Measurements from ENCODE around the gene KMT5C.
A peak's percentile ranks its signal among the peaks of the same experiment; 100 is the strongest.

Gene KMT5C

DNA sequence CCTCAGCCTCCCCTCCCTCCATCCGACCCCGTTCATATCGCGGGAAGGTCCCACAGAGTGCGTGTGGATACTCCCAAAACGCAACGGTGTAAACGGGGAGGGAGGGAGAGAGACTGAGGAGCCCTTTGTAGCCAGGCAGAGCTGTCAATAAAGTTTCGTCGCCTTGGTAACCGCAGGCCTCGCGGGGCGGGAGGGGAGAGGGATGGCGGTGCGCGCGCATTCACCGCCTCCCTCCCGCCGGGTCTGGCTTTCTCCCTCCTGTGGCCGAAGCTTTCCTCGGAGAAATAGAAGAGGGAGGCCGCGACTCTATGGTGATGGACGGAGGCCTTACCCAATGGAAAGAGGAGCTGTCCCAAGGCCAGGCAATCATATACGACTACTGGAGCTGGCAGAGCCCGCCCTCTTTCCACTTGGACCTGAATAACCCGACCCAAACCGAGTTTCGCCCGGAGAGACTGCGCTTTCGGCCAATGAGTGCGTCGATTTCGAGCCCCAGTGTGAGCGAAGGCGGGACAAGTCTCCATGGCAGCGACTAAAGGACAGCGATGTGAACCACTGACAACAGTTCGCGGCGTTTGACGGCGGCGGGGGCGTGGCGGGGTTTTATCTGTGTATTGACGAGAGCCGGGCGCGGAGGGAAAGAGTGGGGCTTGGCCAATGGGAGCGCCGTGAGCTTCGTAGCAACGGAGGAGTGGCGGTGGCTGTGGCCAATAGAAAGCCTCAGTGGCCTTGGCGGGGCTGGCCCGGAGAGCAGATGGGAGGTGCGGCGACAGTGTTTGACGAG lies at the start of gene KMT5C:
TSS of gene KMT5C (plus strand) at position 772 of the 784 bp plus-strand sequence. CDS start 2,061 bp downstream, outside the sequence.
- DNase-seq (ENCODE audit: low read depth): peak; percentile 100

DNA sequence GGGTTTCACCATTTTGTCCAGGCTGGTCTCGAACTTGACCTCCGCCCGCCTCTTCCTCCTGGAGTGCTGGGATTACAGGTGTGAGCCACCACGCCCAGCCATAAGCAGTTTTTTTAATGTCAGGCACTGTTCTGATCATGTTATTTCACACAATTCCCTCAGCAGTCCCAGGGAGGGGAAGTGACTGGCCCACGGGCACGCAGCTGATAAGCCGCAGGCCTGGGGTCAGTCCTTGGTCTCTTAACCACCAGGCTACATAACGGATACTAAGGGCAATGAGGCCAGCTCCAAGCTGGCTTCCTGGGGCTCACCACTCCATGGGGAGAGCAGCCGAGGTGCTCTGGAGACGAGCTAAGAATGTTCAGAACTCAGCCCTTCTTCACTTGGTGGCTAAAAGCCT lies 42.4 kb upstream of the KMT5C start:
- no peak for DNase-seq (ENCODE audit: low read depth)

DNA sequence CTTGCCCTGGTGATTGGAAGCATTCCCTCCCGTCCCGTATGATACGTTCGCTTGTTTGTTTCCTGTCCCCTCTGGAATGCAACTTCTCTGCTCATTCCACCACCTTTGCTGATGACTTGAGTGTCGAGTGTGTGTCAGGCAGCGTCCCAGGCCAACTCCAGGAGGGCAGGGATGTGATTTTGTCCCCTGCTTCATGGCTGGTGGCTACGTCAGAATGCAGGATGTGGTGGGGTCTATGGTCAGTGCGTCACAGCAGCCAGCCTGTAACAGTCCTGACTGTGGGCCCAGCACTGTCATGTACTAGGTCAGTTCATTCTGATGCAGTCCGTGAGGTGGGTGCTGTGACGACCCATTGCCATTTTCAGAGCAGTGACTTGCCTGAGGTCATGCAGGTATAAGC lies 39.7 kb upstream of the KMT5C start:
- DNase-seq (ENCODE audit: low read depth): no peak

DNA sequence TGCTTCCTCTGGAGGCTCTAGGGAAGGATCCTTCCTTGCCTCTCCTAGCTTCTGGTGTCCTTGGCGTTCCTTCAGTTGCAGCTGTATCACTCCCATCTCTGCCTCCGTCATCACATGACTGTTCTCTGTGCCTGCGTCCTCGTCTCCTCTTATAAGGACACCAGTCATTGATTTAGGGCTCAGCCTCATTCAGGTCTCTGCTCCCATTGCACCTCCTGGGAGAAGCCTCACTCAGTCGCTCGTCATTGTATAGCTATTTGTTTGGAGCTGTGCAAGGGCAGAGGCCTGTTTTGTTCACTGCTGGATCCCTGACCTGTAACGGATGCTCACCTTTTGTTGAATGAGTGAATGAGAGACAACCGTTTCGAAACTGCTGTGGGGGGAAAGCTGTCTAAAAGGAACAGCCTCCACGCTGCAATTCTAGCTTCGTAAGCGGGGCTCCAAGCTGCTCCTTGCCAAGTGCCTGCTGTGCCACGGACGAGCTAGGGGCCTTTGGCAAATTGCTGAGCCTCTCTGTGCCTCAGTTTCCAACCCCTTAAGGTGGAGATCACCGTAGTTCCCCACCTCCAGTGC lies 38.7 kb upstream of the KMT5C start:
- DNase-seq (ENCODE audit: low read depth): no peak

DNA sequence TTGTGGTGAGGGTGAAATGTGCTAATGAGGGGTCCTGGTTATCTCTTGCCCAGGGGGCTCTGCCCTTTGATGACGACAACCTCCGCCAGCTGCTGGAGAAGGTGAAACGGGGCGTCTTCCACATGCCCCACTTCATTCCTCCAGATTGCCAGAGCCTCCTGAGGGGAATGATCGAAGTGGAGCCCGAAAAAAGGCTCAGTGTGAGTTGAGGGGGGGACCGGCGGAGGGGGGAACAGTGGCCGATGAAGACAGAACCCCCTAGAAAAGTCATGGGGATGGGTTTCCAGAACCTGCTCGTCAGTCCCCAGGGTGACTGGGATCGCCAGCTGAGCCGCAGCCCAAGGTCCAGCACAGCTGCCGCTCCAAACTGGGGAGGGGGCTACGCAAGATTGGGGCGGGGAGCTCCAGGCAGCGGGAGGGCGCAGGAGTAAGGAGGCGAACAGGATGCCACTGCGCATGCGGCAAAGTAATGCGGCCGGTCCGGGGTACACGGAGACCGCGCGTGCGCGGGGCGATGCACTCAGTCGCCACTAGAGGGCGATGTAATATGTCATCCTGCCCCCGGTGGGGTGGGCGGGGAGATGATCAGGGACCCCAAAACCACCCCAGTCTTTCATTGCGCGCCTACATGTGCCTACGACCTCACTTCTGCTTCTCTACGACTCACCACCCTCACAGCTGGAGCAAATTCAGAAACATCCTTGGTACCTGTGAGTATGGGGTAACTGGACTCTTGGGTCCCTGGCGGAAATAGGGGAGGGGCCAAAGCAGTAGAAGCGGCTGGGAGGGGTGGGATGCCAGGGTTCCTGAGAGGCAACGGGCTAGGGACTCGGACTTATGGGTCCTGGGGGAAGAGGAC lies 38.0 kb upstream of the KMT5C start:
- peak; percentile 69 for DNase-seq (ENCODE audit: low read depth)

DNA sequence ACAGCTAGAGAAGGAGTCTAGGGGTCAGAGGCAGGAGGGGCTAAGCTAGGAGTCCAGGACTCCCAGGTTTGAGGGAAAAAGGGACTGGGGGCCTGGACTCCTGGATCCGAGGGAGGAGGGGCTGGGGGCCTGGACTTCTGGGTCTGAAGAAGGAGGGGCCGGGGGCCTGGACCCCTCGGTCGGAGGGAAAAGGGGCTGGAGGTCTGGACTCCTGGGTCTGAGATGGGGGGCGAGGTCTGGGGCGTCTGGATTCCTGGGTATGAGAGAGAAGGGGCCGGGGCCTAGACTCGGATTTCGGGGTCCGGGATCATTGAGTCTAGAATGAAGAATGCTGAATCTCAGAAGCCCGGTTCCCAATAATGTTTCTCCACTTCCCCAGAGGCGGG lies 37.4 kb upstream of the KMT5C start:
- no peak for DNase-seq (ENCODE audit: low read depth)

DNA sequence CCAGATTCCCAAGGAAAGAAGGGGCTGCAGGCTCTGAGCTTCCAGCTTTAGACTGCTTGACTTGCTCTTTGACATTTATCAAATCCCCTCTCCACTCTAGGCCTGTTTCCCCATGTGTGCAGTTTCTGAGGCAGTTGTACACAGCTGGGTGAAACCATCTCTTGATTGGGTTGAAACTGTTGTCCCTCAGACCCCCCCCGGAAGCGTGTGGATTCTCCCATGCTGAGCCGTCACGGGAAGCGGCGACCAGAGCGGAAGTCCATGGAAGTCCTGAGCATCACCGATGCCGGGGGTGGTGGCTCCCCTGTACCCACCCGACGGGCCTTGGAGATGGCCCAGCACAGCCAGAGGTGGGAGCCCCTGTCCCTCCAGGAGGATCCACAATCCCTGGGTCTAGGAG lies 36.2 kb upstream of the KMT5C start:
- DNase-seq (ENCODE audit: low read depth): no peak

DNA sequence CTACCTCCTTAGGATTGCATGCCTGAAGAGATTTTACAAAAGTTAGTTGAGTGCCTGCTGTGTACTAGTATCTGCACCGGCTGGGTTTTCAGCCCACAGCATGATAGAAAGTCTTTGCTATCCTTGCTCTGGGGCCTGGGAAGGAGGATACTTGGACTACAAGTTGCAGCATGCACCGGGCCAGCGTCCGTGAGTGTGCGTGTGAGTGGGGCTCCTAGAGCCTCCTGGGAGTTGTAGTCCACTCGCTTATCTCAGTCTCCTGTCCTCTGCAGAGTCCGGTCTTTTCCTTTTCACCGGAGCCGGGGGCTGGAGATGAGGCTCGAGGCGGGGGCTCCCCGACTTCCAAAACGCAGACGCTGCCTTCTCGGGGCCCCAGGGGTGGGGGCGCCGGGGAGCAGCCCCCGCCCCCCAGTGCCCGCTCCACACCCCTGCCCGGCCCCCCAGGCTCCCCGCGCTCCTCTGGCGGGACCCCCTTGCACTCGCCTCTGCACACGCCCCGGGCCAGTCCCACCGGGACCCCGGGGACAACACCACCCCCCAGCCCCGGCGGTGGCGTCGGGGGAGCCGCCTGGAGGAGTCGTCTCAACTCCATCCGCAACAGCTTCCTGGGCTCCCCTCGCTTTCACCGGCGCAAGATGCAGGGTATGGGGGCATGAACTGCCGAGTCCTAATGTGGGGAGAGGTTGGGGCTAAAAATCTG lies 35.2 kb upstream of the KMT5C start:
- no peak for DNase-seq (ENCODE audit: low read depth)

DNA sequence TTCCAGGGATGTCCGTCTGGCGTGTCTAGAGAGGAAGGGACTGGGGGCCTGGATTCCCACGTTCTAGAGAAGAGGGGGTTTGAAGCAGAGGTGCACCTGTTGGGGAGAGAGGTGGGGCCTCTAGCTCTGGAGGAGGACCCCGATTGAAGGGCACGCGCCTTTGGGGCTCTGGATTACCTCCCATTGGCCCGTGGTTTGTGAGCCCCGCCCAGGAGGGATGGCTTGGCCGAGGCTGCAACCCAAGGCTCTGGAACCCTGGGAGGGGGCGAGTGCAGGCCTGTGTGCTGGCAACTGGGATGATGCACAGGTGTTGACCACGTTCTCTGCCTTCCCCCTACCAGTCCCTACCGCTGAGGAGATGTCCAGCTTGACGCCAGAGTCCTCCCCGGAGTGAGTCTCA lies 34.7 kb upstream of the KMT5C start:
- DNase-seq (ENCODE audit: low read depth): no peak

DNA sequence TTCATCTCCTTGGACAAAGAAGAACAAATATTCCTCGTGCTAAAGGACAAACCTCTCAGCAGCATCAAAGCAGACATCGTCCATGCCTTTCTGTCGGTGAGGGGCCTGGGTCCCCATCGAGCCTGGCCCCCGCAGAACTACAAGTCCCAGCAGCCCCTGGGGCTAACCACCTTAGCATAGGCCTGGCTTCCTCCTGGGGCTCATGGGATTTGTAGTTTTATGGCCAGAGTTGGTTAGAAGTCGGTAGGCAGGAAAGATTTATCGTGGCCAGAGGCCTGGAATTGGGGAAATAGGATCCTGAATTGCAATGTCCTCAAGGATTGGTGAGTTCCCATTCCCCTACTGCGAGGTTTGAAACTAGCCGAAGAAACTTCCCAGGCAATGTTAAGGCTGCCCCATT lies 34.2 kb upstream of the KMT5C start:
- no peak for DNase-seq (ENCODE audit: low read depth)

DNA sequence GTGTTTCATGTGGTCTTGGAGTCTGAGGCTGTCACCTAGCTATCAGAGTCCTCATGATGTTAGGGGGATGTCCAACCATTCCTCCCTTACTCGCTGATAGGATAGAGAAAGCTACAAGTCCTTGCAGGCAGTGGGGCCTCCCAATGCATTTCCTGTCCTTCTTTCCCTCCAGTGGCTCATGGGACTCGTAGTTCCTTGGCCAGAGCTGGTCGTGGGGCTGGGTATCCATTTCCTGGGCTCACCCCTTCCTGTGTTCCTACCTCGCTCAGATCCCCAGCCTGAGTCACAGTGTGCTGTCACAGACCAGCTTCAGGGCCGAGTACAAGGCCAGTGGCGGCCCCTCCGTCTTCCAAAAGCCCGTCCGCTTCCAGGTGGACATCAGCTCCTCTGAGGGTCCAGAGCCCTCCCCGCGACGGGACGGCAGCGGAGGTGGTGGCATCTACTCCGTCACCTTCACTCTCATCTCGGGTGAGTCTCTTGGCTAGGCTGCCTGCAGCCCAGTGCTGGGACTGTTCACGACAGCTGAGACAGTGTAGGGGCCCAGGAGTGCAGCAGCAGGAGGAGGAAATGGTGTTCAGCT lies 33.6 kb upstream of the KMT5C start:
- DNase-seq (ENCODE audit: low read depth): no peak

DNA sequence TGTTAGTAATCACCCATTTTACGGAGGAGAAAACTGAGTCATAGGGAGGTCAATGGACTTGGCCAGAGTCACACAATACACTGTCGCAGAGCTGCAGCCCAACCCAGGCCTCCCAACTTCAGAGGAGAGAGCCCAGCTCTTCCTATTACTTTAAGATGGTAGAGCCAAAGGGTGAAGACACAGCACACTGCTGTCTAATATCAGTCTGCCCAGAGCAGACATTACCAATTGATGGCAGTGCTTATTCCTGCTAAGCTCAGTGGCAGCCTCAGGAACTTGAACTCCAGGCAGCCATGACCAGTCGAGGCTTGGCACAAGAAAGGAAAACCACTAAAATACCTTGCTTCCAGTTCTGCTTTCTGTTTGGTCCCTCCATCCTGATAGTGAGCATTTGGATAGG lies 33.0 kb upstream of the KMT5C start:
- no peak for DNase-seq (ENCODE audit: low read depth)

DNA sequence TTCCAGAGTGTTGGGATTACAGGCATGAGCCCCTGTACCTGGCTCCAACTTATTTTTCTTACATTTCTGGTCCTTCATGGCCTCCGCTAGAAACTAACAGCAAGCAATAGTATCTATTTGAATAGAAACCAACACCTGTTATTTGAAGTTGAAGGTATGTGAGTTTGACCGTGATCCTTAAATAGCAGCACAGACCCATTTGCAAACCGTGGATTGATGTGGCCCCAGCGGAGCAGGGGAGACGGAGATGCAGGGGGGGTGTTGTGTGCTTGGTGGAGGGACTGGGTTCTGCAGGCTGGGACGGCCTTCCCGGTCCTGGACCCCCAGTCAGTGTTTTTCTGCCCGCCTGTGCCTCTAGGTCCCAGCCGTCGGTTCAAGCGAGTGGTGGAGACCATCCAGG lies 31.4 kb upstream of the KMT5C start:
- no peak for DNase-seq (ENCODE audit: low read depth)

DNA sequence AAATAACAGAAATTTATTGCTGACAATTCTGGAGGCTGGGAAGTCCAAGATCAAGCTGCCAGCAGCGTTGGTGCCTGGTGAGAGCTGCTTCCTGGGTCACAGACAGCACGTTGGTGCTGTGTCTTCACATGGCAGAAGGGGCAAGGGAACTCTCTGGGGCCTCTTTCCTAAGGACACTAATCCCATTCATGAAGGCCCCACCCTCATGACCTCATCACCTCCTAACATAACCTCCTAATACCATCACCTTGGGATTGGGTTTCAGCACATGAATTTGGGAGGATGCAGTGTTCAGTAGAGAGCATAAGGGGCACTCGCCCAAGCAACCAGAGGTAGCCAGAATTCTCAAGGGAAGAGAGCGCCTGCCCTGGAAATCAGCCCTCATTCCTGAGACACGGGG lies 30.2 kb upstream of the KMT5C start:
- DNase-seq (ENCODE audit: low read depth): no peak

DNA sequence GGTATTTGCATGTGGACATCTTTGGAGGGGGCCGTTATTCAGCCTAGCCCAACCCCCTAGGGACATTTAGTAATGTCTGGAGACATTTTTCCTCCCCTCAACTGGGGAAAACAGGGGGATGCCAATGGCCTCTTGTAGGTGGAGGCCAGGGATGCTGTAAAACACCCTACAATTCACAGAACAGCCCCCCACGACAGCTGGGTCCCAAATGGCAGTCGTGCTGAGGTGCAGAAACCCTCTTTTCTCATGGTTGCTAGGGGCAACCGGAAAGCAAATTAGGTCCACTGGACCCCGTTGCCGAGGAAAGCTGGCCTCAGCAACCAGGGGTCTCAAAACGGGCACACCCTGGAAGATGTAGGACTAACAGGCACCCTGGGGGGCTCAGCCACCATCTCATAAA lies 29.2 kb upstream of the KMT5C start:
- DNase-seq (ENCODE audit: low read depth): no peak

DNA sequence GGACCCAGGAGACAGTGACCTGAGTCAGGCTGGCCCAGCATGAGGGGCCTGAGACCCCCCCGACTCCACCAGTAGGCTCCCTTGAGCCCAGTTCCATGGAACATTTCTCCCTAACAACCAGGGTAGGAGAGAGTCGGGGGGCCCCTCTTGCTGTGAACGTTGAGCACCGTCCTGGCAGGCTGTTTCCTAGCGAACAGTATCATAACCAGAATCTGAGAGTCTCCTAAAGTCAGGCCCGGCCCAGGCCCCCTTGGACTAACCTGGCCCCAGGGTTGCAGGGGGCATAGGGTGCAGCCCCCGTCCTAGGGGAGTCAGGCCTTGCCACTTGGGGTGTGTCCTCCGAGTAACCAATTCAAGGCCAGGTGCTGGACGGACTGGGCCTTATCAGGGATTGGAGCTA lies 28.3 kb upstream of the KMT5C start:
- DNase-seq (ENCODE audit: low read depth): no peak

DNA sequence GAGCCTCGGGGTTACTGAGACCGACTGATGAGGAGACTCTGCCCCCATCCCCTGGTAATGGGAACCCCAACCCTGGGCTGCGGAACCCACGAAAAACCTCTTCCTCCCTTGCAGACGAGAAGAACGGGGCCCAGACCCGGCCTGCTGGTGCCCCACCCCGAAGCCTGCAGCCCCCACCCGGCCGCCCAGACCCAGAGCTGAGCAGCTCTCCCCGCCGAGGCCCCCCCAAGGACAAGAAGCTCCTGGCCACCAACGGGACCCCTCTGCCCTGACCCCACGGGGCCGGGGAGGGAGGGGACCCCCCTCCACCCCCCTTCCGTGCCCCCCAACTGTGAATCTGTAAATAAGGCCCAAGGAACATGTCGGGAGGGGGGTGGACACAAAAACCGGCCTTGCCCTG lies 27.9 kb upstream of the KMT5C start:
- DNase-seq (ENCODE audit: low read depth): no peak

DNA sequence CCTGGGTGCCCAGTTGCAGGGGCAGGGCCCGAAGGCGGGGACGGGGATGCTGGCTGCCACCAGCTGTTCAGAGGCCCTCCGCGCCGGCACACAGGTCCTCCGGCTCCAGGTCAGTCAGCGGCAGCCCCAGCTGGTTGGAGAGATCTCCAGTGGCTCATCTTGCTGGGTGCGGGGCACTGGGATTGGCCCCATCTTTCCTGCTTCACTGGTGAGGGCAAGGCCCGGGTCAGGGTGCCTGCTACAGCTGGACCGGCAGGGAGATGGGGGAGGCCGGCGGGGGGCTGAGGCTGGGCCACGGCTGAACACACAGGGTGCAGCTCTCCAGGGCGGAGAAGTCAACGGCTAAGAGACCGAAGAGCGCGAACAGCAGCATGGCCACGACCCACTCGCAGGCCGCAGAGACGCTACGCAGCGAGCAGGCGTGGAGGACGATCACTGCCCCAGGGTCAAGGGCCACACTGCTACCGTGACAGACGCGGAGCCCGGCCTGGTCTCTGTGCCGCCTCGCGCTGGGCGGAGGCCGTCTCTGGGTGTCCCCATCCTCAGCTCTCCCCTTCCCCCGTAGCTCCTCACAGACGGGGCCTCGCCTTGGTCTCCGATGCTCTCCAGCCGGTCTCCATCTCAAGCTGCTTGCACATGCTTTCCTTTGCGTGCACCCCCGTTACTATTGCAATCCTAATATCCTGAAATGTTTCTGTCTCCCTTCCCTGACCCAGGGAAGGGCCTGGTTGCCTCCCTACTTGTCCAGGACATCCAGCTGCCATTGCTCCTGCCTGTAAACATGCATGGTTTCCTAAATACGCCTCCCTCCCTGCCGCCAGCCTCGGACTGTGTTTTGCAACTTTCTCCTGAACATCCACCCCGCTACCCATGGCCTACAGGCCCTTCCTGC lies 26.8 kb upstream of the KMT5C start:
- DNase-seq (ENCODE audit: low read depth): no peak

DNA sequence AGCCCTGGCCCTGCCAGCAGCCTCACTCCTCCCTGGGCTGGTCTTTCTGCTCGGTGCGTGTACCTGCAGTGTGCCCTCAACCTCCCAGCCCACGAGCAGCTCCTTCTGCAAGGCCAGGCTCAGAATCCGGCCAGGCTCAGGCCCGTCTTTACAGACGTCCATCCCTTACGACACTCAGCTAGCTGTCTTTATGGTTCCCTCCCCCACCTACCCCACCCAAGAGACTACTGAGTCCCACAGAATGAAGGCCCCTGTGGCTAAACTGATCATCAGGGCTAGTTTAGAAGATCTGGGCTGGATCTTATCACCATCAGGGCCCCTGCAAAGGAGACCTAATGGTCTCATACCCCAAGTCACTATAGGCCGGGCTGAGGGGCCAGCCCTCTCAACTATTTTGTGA lies 25.3 kb upstream of the KMT5C start:
- no peak for DNase-seq (ENCODE audit: low read depth)

DNA sequence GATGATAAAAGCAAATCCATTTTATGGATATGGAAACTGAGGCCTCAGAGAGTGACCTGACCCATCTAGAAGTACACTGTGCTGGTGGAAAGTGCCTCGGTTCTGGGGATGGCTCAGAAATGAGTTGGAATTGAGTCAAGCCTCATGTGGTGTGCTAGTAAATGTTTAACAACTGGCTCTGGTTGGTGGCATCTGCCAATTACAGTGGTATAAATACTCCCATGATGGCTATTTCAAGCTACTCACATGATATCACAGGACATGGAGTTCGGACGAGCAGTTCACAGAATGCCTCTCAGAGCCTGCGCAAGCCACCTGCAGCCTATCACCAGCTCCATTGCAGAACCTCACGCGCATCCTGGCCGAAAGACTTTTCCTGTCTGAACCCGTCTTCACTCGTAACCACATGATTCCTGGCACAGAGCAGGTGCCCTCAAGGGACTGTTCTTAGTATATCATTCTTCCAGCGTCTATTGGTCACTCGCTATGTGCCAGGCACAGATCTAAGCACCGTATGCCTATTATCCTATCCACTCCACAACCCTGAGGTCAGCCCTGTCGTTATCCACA lies 23.6 kb upstream of the KMT5C start:
- DNase-seq (ENCODE audit: low read depth): no peak

DNA sequence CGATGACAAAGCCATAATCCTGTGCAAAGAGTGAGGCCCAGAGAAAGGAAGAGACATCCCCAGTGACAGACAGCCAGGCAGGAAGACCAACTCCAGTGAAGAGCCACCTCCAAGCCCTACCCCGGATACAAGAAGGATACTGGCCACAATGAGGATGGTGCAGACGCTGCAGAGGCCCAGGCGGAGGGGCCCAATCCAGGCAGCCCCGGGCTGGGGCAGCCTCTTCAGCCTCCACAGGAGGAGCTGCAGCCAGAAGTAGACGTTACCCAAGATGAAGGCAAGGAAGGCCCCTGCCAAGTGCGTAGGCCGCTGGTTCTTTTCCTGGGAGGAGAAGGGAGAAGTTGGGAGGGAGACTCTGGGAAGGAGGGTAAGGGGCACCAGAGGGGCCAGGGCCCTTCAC lies 23.0 kb upstream of the KMT5C start:
- no peak for DNase-seq (ENCODE audit: low read depth)

Data from fibroblast of the conjunctiva (primary cell).